Measurements from ENCODE around the gene TTYH1. TPM values are rescaled to one million over a fixed set of nuclear protein-coding genes. Genes with fewer than 3 reads are reported as not detected.
A peak's percentile ranks its signal among the peaks of the same experiment; 100 is the strongest.

TTYH1 gene
- total and polyA plus RNA-seq, 2 of the 8 experiments (the other 6 are each of a cell fraction or from before 2014, with no cell fraction given): 26.7 to 46.5 TPM

DNA sequence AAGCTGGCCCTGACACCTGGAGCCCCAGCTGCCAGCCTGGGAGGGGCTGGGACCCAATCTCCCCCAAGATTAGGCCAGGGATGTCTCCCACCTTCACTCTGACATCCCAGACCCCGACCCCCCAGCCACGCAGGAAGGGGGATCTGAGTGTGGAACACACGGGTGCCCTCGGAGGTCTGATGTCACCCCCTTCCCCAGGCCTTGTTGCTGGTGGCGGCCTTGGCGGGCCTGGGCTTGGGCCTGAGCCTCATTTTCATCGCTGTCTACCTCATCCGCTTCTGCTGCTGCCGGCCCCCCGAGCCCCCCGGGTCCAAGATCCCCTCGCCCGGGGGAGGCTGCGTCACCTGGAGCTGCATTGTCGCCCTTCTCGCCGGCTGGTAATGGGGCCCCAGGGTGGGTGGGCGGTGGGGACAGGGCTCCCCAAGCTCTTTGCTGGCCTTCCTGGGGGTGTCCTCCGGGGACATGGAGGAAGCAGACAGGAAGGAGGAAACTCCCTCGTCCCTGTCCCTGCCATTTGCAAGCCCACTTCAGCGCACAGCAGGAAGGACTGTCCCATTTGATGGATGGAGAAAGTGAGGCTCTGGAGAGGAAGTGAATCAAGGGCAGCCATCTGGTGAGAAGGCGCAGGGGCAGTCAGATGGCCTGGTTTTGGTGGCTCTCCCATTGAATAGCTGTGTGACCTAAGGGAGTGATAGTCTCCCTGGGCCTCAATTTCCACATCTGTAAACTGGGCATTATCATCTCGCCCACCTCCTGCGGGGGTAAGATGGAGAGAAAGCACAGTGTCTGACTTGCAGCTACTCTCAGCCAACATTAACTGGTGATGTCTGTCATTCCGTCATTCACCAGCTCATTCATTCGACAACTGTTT lies 3.9 kb downstream of the TTYH1 start:
- ChIA-PET POLR2A (ENCODE audit: partially characterized antibody) (interaction anchor here (0.8 to 5.6 kb wide), 9 partner anchors 15 to 282 kb away, joined by 3 to 133 read pairs (median 4); partner anchors contain the start of genes LENG8 and LENG9), CTCF (ENCODE audit: partially characterized antibody) (interaction anchor here (0.7 to 4.9 kb wide), 6 partner anchors 11 to 30 kb away, joined by 3 to 58 read pairs (median 15); partner anchors contain the start of gene LENG8)
- peaks cover 0 to 16% (median under 1%) of the 10 kb centered on the region in 4 experiments; a peak in 6 of 8 replicates for H3K36me3 ChIP-seq (ENCODE audit: control insufficient read depth in 2 of 4, insufficient read depth in 4 of 4, low read length in 3 of 4)
- H3K23ac ChIP-seq (ENCODE audit: insufficient read length): no peak overlapping the region
- peaks cover 0 to 9% of the 10 kb centered on the region in 2 experiments for H4K20me1 ChIP-seq (replicated peaks in 1 of 2; ENCODE audit: control insufficient read depth in 1 of 2, insufficient read depth in 2 of 2, low read length in 2 of 2)
- H3K79me1 ChIP-seq (ENCODE audit: low read depth, low read length): peaks cover 16% of the 10 kb centered on the region
- H3K23me2 ChIP-seq (ENCODE audit: low read depth, low read length): peaks cover 17% of the 10 kb centered on the region
- H2BK12ac ChIP-seq (ENCODE audit: low read depth, low read length): peak overlapping the region; percentile 68; the same call in 1 of the 2 replicates
- no peak overlapping the region for H4K8ac ChIP-seq (ENCODE audit: extremely low read depth, insufficient read depth, low read length)
- peak overlapping the region in 1 of 4 experiments; percentile 59; a peak in 1 of 8 replicates for H3K4me3 ChIP-seq (ENCODE audit: extremely low read depth in 1 of 4, insufficient read depth in 2 of 4, low read depth in 3 of 4, low read length in 4 of 4)
- DNase-seq (ENCODE audit: low read depth in 1 of 2, low spot score in 2 of 2): peak in 1 of 2 experiments; percentile 51
- no peak overlapping the region for H3K56ac ChIP-seq (replicated peaks; ENCODE audit: insufficient read length, low read depth, low read length)
- 85% methylated on average over 14 of the region's 26 CpGs; no CpG with 5 or more reads in 1 of the 2 experiments for WGBS, 2 experiments (ENCODE audit: extremely low coverage in 1 of 2, insufficient coverage in 1 of 2, insufficient read length in 1 of 2, insufficient replicate concordance in 2 of 2, low coverage in 1 of 2, low lambda C conversion rate in 2 of 2, missing lambda C conversion rate in 1 of 2)
- H3K14ac ChIP-seq (ENCODE audit: insufficient read length): no peak overlapping the region
- TF ChIP-seq KDM4A (IDR thresholded peaks at IDR 0.05; ENCODE audit: low read depth, low read length, severe bottlenecking): no peak
- no peak for TF ChIP-seq CEBPB (IDR thresholded peaks at IDR 0.05; ENCODE audit: low read depth, low read length)
- no peak for TF ChIP-seq GTF2F1 (IDR thresholded peaks at IDR 0.05; ENCODE audit: borderline replicate concordance, low read depth, low read length)
- no peak for TF ChIP-seq POLR2AphosphoS5 (IDR thresholded peaks at IDR 0.05; ENCODE audit: low read depth, low read length)
- TF ChIP-seq, protein P1, sequence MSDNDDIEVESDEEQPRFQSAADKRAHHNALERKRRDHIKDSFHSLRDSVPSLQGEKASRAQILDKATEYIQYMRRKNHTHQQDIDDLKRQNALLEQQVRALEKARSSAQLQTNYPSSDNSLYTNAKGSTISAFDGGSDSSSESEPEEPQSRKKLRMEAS (IDR thresholded peaks at IDR 0.05): no peak
- TF ChIP-seq HDAC6 (IDR thresholded peaks at IDR 0.05; ENCODE audit: low read depth, low read length): no peak
- peak; percentile 92 for TF ChIP-seq KDM1A (IDR thresholded peaks at IDR 0.05; ENCODE audit: borderline replicate concordance, low read length)
- no peak for TF ChIP-seq SUZ12 (IDR thresholded peaks at IDR 0.05; ENCODE audit: low read length)
- FAIRE-seq: no peak
- H2BK15ac ChIP-seq (ENCODE audit: low read length): 0 out of 2 replicates have a peak overlapping the region, but pooled peaks have one; percentile 66
- H3K27ac ChIP-seq (ENCODE audit: low read depth, low read length): no peak overlapping the region
- peaks cover 7 to 8% of the 10 kb centered on the region in 2 experiments; a peak in 2 of 4 replicates for H3K79me2 ChIP-seq (ENCODE audit: control insufficient read depth in 1 of 2, insufficient read depth in 2 of 2, low read length in 2 of 2)
- peak overlapping the region; percentile 97 for H3K18ac ChIP-seq (ENCODE audit: extremely low read depth, low read length)
- H3K9me3 ChIP-seq (ENCODE audit: insufficient read depth in 2 of 2, low read depth in 1 of 2, low read length in 1 of 2): peaks cover 0 to 6% of the 10 kb centered on the region in 2 experiments; a peak in 1 of 4 replicates
- peak overlapping the region; percentile 12 for H4K5ac ChIP-seq (ENCODE audit: insufficient read length, low read depth, low read length)
- H3K9ac ChIP-seq (replicated peaks in 1 of 4; ENCODE audit: extremely low read depth in 1 of 4, low read depth in 3 of 4, low read length in 3 of 4): no peak overlapping the region
- peaks cover 15 to 50% (median 38%) of the 10 kb centered on the region in 4 experiments for H3K4me1 ChIP-seq (replicated peaks in 1 of 4; ENCODE audit: control insufficient read depth in 3 of 4, insufficient read depth in 4 of 4, low read length in 3 of 4)
- H3K4me2 ChIP-seq (ENCODE audit: insufficient read depth in 1 of 2, low read depth in 2 of 2, low read length in 2 of 2): peak overlapping the region; percentile 44 to 86; a peak in 3 of 4 replicates
- peak overlapping the region; percentile 58; the same call in 1 of the 2 replicates for H2AK5ac ChIP-seq (ENCODE audit: low read depth, low read length)
- H2AFZ ChIP-seq (ENCODE audit: low read length): no peak overlapping the region
- H4K91ac ChIP-seq (replicated peaks; ENCODE audit: insufficient read length, low read length): peak overlapping the region; percentile 35
- peak overlapping the region; percentile 92 for H2BK20ac ChIP-seq (ENCODE audit: low read length)
- peak overlapping the region; percentile 28 for H3K4ac ChIP-seq (replicated peaks; ENCODE audit: insufficient read length, low read depth, low read length)
- H2BK120ac ChIP-seq (replicated peaks; ENCODE audit: low read depth, low read length): peak overlapping the region; percentile 65
- peaks cover 4 to 23% (median 19%) of the 10 kb centered on the region in 4 experiments for H3K27me3 ChIP-seq (replicated peaks in 1 of 4; ENCODE audit: control insufficient read depth in 3 of 4, extremely low read depth in 1 of 4, insufficient read depth in 3 of 4, low read length in 3 of 4)
- peak overlapping the region; percentile 97; the same call in 1 of the 2 replicates for H2BK5ac ChIP-seq (ENCODE audit: low read depth, low read length)

Measured in H1 (cell line).